Chondrocyte (in vitro differentiated cells): Measurements from ENCODE around the gene SPATA31C1. TPM values are rescaled to one million over a fixed set of nuclear protein-coding genes. Genes with fewer than 3 reads are reported as not detected.

Source experiments
- DNase-seq: peaks from one replicate; pipeline ENCODE4 v3.0.0; 2021; ENCODE audit warnings: mixed read lengths, low spot score
- H3K27ac Mint-ChIP-seq: one replicate; pipeline ENCODE4 v1.8.0; 2021; ENCODE audit warnings: mild to moderate bottlenecking, moderate library complexity, mixed read lengths; ENCODE audit not compliant: unreplicated experiment
- H3K27me3 Mint-ChIP-seq: 2 replicates; pipeline ENCODE4 v1.8.0; 2021; ENCODE audit warnings: low read depth, mixed read lengths
- H3K36me3 Mint-ChIP-seq: 2 replicates; pipeline ENCODE4 v1.8.0; 2021; ENCODE audit warnings: low read depth, mixed read lengths
- H3K4me1 Mint-ChIP-seq: 2 replicates; pipeline ENCODE4 v1.8.0; 2021; ENCODE audit warnings: low read depth, mild to moderate bottlenecking, mixed read lengths
- H3K4me3 Mint-ChIP-seq: one replicate; pipeline ENCODE4 v1.8.0; 2021; ENCODE audit warnings: mild to moderate bottlenecking, moderate library complexity, mixed read lengths; ENCODE audit not compliant: unreplicated experiment
- H3K9me3 Mint-ChIP-seq: 2 replicates; pipeline ENCODE4 v1.8.0; 2021; ENCODE audit warnings: low read depth, mixed read lengths
- CTCF ChIP-seq: fragments of 200-600 bp; sonication (generic); IDR thresholded peaks from 2 replicates; pipeline ENCODE4 v1.5.0; 2021; ENCODE audit warnings: antibody characterized with exemption, mild to moderate bottlenecking, moderate library complexity
- total RNA-seq: library from RNA; stranded (reverse); gene quantifications from 3 replicates; pipeline ENCODE4 v1.2.1, GENCODE V29; 2021

The SPATA31C1 gene
- total RNA-seq, 1 donor from 2014 or later: not detected

GRCh38 chr9:87883990-87884389 is 33.8 kb upstream of the SPATA31C1 start:
- Mint-ChIP-seq H3K4me1 (peaks cover 10% of the 10 kb centered on the region), H3K27me3 (peaks cover 2% of the 10 kb centered on the region), H3K36me3 (no peaks in the 10 kb centered on the region), H3K27ac (no peak overlapping the region), H3K9me3 (no peaks in the 10 kb centered on the region), H3K4me3 (no peak overlapping the region)
- peak; percentile 49 for TF ChIP-seq CTCF
- DNase-seq: no peak

- Mint-ChIP-seq H3K9me3 (no peaks in the 10 kb centered on the region), H3K36me3 (no peaks in the 10 kb centered on the region), H3K27ac (no peak overlapping the region), H3K4me3 (no peak overlapping the region), H3K27me3 (peaks cover 2% of the 10 kb centered on the region), H3K4me1 (peaks cover 6% of the 10 kb centered on the region)
- DNase-seq: peak; percentile 74
- TF ChIP-seq CTCF: no peak
Observed at GRCh38 chr9:87884578-87885459, 32.9 kb upstream of the SPATA31C1 start.

GRCh38 chr9:87885484-87886189 is 32.1 kb upstream of the SPATA31C1 start:
- Mint-ChIP-seq H3K4me1 (no peaks in the 10 kb centered on the region), H3K36me3 (no peaks in the 10 kb centered on the region), H3K27me3 (peaks cover 2% of the 10 kb centered on the region), H3K27ac (no peak overlapping the region), H3K9me3 (no peaks in the 10 kb centered on the region), H3K4me3 (no peak overlapping the region)
- TF ChIP-seq CTCF: no peak
- DNase-seq: no peak

- no peak overlapping the region for H3K27ac Mint-ChIP-seq
- no peak for TF ChIP-seq CTCF
- no peaks in the 10 kb centered on the region for H3K36me3 Mint-ChIP-seq
- no peak overlapping the region for H3K4me3 Mint-ChIP-seq
- peaks cover 2% of the 10 kb centered on the region for H3K27me3 Mint-ChIP-seq
- no peak for DNase-seq
- H3K4me1 Mint-ChIP-seq: no peaks in the 10 kb centered on the region
- H3K9me3 Mint-ChIP-seq: no peaks in the 10 kb centered on the region
Observed at GRCh38 chr9:87886210-87886932, 31.4 kb upstream of the SPATA31C1 start.

GRCh38 chr9:87886933-87887505 is 30.7 kb upstream of the SPATA31C1 start:
- no peak overlapping the region for H3K4me3 Mint-ChIP-seq
- no peaks in the 10 kb centered on the region for H3K9me3 Mint-ChIP-seq
- no peak for TF ChIP-seq CTCF
- H3K27me3 Mint-ChIP-seq: peaks cover 2% of the 10 kb centered on the region
- H3K4me1 Mint-ChIP-seq: no peaks in the 10 kb centered on the region
- H3K36me3 Mint-ChIP-seq: no peaks in the 10 kb centered on the region
- DNase-seq: no peak
- H3K27ac Mint-ChIP-seq: no peak overlapping the region
